HG03196 (cell line): ENCODE data around the gene B4GALT1.
"Not testable (repeated sequence)": the region's sequence is repeated elsewhere in the genome, so short reads cannot be mapped to it uniquely, and the experiment has no call there.

Experiments
- ATAC-seq: cut with Tn5 transposase; IDR thresholded peaks from one replicate; pipeline ENCODE4 v1.9.1; 2021; ENCODE audit not compliant: unreplicated experiment

B4GALT1 gene

GRCh38 chr9:33185406-33185805 is 18.3 kb upstream of the B4GALT1 start:
- ATAC-seq, result no peak

DNA sequence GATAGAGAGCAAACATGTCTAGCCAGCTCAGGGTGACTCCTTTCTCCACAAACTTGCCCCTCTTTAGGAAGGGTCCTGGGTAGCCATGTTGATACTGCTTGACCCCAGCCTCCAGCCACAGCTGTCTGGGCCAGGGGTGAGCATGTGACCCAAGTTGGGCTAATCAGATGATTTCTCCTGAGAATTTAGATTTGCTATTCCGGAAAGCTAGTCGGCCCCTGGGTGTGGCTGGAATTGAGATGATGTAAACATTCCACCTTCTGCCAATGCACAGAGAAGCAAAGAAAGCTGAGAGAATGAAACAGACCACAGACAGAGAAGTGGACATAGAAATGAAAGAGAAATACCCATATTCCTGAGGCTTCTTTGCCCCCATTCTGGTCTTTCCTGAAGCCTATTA is 17.8 kb upstream of the B4GALT1 start:
- no peak for ATAC-seq

DNA sequence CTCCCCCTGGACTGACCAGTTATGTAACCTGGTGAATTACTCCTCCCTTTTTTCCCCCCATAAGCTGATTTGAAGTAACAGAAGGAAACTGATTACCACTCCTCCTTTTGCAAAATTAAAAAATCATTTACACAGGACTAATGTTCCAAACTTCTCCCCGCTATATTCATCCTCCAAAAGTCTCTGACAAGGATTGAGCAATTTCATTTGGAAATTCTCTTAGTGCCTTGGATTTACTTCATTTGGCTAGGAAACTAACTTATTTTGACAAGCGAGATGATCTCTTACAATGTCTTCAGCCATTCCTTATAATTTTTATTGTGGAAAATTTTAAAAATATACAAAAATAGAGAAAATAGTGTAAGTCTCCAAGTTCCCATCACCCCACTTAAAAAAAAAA is 15.4 kb upstream of the B4GALT1 start:
- ATAC-seq, result no peak

- no peak for ATAC-seq
Observed at GRCh38 chr9:33180526-33181184, 13.5 kb upstream of the B4GALT1 start.

DNA sequence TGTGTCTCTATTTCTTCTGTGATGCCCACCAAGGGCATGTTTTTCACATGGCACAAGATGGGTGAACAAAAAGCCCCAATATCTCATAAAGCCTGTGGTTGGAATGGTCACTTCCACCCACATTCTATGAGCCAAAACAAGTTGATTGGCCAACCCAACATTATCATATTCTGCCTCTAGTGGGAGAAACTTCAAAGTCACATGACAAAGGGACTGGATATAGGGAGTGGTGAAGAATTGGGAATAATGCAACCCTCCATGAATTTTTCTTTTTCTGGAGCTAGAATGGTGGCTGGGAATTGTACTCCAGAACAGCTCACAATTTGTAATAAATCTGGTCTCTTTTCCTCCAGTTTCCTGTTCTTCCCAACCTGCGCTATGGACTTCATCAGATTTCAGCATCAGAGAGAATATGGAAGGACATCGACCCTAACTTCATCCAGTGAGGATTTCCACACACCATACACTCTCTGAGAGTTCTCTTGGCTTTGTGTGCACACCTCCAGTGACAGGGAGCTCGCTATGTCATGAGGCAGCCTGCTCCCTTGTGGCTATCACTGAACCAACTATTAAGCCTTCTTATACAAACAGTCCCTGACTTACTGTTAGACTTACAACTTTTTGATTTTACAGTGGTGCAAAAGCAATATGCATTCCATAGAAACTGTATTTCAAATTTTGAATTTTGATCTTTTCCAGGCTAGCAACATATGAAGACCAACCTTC is 12.0 kb upstream of the B4GALT1 start:
- no peak for ATAC-seq

DNA sequence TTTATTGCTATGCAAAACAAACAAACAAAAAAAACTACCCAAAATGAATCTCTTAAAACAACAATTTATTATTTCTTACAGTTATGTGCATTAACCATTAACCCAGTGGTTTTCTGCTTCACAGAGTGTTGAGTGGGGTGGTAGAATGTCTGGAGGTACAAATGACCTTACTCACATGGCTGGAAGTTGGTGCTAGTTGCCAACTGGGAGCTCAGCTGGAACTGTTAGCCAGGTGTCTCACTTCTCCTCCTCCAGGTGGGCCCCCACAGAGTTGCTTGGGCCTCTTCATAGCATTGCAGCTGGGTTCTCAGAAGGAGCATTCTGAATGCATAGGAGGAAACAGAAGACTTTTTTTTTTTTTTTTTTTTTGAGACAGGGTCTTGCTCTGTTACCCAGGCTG is 10.5 kb upstream of the B4GALT1 start:
- peak; percentile 89 for ATAC-seq

DNA sequence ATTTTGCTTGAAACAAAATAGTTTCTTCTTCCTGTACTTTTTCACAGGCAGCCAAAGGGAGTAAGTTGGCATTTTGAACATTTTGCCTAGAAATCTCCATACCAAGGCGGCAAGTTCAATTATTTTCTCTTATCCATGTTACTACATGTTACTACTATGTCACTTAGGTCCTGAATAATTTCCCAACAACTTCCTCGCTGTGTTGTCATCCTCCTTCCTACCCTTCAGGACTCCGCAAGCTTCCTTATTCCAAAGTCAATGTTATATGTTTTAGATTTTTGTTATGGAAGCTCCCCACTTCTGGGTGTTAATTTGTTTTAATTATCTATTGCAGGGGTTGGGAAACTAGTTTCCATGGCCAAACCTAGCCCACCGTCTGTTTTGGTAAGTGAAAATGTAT is 9.9 kb upstream of the B4GALT1 start:
- no peak for ATAC-seq

- ATAC-seq, result no peak
Observed at GRCh38 chr9:33175649-33176325, 8.7 kb upstream of the B4GALT1 start.

DNA sequence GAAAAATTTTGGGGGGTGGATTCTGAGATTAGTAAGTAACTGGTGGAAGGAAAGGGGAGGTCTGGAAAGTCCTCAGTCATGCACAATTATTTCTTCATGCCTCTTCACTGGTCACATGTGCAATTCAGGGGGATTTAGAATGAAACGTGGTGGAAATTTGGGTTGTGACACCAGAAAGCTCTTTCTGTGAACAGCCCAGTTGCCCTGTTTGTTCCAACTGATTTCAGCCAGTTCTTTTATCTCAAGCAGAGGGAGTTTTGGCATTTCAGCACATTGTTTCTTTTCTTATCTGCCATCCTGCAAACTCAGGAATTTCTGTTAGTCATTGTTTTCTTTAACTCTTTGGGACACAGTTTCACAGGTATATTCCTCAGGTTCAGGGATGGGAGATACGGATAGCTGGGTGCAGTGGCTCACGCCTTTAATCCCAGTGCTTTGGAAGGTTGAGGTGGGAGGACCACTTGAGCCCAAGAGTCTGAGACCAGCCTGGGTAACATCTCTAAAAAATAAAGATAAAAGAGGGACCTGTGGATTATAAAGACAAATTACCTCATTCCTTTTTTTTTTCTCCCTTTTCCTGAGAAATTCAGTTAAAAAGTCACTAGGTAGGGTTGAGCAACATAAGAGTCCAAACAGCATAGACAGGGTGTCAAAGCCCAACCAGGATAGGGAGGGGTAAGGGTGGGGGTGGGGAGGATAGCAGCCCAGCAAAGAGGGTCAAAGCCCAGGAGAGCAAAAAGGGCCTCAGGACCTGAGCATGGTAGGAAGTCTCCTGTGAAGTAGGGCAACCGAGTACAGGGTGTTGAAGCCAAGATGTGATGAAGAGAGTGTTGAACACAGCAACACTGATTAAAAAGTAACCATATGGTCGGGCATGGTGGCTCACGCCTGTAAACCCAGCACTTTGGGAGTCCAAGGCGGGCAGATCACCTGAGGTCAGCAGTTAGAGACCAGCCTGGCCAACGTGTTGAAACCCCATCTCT is 5.4 kb upstream of the B4GALT1 start:
- ATAC-seq, result no peak

GRCh38 chr9:33170464-33171415 is 3.6 kb upstream of the B4GALT1 start:
- no peak for ATAC-seq

DNA sequence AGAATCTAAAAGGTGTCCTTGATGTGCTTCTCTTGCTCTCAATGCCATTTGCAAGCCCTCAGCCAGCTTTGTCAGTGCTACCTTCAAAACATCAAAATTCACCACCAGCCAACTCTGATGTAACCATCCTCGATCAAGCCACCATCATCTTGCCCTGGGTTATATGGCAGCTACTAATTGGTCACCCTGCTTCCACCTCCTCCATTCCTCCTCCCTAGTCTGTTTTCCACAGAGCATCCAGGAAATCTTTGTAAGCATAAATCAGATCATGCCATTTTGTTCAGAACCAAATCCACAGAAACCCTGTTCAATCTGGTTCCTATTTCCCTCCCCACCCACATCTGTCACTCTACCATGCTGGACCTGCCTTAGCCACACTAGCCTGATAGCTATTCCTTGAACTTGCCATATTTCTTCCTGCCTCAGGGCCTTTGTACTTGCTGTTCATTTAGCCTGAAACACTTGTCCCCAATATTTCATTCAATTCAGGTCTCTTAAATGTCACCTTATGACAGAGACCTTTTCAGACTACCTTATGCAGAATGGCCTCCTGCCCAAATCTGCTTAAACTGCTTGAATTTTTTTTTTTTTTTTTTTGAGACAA is 1.9 kb upstream of the B4GALT1 start:
- ATAC-seq, result no peak

DNA sequence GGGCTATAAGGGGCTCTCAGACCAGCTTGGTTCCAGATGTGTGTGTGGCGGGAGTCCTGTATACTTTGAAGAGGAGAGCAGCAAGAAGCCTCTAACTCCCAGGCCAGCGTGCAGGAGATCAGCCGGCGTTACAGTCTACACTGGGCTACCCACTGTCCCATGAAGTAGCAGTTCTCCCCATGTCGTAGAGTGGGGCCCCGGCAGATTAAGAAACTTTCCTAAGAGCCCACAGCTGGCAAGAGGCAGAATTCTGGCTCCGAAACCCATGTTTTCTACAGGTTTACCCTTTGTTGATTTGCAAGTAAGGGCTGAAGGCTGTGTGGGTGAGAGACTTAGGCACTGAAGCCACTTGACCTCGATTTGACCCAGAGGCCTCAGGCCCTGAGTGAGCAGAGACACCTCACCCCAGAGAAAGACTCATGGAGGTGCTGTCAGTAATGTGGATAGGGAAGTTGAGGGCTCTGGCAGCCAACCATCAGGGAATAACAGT is 881 bp upstream of the B4GALT1 start:
- peak; percentile 2 for ATAC-seq

DNA sequence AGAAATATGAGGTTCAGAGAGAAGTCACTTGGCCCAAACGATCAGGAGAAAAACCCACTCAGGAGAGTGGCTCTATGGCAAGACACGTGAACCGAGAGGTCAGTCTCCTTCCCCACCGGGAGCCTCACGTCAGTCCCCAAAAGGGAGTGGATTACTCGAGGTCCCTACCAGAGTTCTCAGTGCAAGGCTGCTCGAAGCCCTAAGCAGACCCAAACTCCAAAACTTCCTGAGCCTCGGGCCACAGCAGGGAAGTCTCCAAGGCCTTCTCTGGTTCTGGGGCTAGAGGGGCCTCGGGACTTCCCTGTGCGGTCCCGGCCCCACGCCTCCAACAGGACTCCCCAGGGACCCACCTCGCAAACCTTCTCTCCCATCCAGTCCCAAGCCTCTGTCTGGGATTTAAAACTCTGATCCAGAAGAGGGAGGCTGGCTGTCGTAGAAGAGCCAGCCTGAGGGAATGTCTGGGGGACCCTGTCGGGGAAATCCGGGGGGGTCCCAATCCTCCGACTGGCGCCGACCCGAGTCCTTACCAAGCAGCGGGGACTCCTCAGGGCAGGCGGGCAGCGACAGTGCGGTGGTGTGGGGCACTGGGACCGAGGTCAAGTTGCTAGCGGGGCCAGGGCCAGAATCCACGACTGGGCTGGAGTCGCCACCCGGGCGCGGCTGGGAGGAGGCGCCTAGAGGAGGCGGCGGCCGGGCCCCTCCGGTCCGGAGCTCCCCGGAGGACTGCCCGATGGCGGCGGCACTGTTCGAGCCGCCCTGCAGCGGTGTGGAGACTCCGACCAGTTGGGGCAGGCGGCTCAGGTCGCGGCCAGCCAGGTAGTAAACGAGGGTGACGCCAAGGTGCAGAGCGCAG is 679 bp downstream of the B4GALT1 start:
- ATAC-seq, result peak; percentile 3

DNA sequence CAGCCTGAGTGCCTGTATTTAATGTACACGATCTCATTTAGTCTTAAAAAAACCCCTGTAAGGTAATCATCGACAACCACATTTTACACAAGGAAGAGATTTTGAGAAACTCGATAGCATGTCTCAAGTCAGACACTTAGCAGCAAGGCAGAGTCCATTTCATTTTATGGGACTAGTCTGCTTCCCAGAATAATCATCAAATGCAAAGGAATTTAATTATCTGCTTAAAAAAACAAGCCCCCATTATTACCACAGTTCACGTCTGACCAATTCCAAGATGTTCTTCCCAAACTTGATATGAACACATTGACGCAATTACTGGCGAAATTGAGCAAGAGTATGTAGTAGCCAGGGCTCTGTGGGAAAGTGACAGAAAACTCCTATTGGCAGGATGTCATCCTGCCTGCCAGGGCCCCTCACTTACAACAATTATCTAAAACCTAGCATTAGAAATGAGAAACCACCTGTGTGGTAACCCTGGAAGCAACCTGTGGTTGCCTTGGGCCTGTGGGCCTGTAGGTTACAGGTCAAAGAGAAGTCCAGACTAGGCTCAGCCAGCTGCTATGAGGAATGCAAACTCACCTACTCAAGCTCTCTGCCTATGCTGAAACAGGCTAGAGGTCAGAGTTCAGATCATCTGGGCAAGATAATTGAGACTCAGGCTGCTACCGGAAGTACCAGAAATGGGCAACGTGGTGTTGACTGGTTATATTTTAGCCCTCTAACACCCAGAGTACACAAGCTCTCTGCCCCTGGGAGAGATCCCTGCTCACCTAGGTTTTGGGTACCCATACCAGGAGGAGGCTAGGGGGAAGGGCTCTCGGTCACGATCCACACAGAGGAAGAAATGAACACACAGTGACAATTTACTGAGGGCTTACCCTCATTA is 1.6 kb downstream of the B4GALT1 start:
- peak; percentile 24 for ATAC-seq

DNA sequence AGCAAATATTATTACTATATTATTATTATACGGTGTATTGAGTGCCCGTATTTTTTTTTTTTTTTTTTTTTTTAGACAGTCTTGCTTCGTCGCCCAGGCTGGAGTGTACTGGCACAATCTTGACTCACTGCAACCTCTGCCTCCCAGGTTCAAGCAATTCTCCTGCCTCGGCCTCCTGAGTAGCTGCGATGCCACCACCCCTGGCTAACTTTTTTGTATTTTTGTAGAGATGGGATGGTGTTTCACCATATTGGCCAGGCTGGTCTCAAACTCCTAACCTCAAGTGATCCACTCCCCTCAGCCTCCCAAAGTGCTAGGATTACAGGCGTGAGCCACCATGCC is 2.2 kb downstream of the B4GALT1 start:
- ATAC-seq, result not testable (repeated sequence)

GRCh38 chr9:33164138-33164809 is 2.9 kb downstream of the B4GALT1 start:
- ATAC-seq, result no peak
